Measurements from ENCODE around the gene S1PR2.

- no peak for TF ChIP-seq EZH2 (IDR thresholded peaks at IDR 0.05; ENCODE audit: borderline replicate concordance, low read depth, low read length, poor library complexity, severe bottlenecking)
- TF ChIP-seq CTCF (conservative IDR thresholded peaks at IDR 0.05; ENCODE audit: low read depth, low read length): no peak
Measured at GRCh38 chr19:10194500-10195198, 36.5 kb downstream of the S1PR2 start, which contains the start of gene DNMT1.
